GM12873 (cell line): ENCODE results near the gene UBL4A.

Experiments
- TF ChIP-seq, protein P1 (sequence below): IDR thresholded peaks from 2 replicates; pipeline ENCODE4 v1.5.1; 2012; ENCODE audit warnings: low read depth, mild to moderate bottlenecking, moderate library complexity, low read length, control low read depth; ENCODE audit not compliant: insufficient read depth; ENCODE audit errors: missing control alignments

UBL4A gene

DNA sequence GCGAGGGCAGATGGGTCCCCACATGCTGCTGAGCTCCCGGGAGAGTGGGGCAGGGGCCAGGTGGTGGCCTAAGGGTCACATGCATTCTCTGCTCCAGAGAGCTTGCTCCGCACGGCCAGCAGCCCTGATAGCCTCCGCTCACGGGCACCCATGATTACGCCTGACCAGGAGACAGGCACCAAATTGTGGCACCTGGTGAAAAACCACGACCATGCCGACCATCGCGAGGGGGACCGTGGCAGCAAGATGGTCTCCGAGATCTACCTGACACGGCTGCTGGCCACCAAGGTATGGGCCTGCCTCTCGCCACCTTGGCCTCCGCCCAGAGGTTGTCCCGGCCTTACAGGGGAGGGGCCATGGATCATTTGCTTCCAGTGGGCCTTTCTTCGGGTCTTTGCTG lies 16.5 kb downstream of the UBL4A start:
- TF ChIP-seq, protein P1, sequence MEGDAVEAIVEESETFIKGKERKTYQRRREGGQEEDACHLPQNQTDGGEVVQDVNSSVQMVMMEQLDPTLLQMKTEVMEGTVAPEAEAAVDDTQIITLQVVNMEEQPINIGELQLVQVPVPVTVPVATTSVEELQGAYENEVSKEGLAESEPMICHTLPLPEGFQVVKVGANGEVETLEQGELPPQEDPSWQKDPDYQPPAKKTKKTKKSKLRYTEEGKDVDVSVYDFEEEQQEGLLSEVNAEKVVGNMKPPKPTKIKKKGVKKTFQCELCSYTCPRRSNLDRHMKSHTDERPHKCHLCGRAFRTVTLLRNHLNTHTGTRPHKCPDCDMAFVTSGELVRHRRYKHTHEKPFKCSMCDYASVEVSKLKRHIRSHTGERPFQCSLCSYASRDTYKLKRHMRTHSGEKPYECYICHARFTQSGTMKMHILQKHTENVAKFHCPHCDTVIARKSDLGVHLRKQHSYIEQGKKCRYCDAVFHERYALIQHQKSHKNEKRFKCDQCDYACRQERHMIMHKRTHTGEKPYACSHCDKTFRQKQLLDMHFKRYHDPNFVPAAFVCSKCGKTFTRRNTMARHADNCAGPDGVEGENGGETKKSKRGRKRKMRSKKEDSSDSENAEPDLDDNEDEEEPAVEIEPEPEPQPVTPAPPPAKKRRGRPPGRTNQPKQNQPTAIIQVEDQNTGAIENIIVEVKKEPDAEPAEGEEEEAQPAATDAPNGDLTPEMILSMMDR, result no peak

DNA sequence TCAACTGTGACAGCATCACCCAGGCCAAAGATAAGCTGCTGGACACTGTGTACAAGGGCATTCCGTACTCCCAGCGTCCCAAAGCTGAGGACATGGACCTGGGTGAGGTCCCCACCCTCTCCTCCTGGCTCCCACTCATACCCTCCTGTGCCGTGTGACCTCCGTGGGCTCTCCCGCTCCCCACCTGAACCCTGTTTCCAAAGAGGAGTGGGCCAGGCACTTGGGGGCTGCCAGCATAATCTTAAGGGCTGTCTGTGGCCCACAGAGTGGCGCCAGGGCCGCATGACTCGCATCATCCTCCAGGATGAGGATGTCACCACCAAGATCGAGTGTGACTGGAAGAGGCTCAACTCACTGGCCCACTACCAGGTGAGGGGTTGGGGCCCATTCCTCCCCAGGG lies 17.3 kb downstream of the UBL4A start:
- TF ChIP-seq, protein P1, result no peak

DNA sequence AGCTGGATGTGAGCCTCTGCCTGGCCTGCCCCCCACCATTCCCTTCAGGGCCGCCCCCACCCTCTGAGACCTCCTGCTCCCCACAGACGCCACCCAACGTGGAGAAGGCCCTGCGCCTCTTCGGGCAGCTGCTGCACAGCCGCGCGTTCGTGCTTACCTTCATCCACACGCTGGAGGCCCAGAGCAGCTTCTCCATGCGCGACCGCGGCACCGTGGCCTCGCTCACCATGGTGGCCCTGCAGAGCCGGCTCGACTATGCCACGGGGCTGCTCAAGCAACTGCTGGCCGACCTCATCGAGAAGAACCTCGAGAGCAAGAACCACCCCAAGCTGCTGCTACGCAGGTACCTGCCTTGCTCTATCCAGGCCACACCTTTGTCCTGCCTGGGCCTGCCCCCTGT lies 18.2 kb downstream of the UBL4A start:
- TF ChIP-seq, protein P1, result no peak

DNA sequence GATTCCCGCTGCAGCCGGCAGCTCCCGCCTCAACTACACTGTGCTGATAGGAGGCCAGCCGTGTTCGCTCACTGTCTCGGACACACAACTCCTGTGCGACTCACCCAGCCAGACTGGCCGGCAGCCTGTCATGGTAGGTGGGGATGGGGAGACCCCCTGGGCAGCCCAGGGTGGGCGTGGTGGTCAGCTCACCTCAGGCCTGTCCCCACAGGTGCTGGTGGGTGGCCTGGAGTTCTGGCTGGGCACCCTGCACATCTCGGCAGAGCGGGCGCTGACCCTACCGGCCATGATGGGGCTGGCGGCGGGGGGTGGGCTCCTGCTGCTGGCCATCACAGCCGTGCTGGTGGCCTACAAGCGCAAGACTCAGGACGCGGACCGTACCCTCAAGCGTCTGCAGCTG lies 18.9 kb downstream of the UBL4A start:
- TF ChIP-seq, protein P1, result no peak

DNA sequence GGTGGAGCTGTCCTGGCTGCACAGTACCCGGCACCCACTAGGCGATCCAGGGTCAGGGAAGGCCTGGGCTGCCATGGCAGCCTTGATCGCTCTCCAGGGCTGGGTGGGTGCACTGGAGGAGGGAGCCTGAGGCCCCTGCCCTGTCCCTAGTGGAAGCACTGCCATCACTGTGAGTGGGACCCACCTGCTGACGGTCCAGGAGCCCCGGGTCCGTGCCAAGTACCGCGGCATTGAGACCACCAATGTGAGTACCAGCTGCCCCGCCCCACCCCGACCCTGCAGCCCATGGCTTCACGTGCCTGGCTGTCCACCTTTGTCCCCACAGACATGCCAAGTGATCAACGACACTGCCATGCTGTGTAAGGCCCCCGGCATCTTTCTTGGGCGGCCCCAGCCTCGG lies 19.5 kb downstream of the UBL4A start:
- TF ChIP-seq, protein P1, result no peak

DNA sequence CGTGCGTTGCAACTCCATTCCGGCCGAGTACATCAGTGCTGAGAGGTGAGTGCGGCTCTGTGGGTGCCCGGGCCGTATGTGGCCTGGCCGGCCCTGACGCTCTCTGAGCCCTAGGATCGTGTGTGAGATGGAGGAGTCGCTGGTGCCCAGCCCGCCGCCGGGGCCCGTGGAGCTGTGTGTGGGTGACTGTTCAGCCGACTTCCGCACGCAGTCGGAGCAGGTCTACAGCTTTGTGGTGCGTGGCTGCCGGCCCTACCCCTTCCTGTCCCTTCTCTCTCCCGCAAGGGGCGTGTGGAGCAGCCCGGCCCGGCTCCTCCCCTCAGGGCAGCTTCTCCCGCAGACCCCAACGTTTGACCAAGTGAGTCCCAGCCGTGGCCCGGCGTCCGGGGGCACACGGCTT lies 20.4 kb downstream of the UBL4A start:
- TF ChIP-seq, protein P1, result no peak

DNA sequence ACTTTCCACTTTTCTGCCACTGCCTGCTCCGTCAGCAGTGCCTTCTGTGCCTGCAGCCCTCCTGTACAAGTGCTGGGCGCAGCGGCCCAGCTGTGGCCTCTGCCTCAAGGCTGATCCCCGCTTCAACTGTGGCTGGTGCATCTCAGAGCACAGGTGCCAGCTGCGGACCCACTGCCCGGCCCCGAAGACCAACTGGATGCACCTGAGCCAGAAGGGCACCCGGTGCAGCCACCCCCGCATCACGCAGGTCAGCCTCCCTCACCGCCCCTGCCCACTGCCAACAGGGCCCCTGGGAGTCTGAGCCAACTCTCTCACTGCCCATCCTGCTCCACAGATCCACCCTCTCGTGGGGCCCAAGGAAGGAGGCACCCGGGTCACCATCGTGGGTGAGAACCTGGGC lies 20.8 kb downstream of the UBL4A start:
- TF ChIP-seq, protein P1, result no peak
